K562 (cell line): Measurements from ENCODE around the gene FBLIM1. TPM values are rescaled to one million over a fixed set of nuclear protein-coding genes. Genes with fewer than 3 reads are reported as not detected.

ENCODE experiments used
- EHMT2 ChIP-seq: fragments of 450-650 bp; IDR thresholded peaks from 2 replicates; pipeline ENCODE4 v1.6.1; 2018; ENCODE audit warnings: antibody characterized with exemption
- GABPB2 ChIP-seq: fragments of 250-450 bp; sonication (Bioruptor Pico); conservative IDR thresholded peaks from 2 replicates; pipeline ENCODE4 v1.5.1; 2021; ENCODE audit warnings: mild to moderate bottlenecking
- HDAC6 ChIP-seq: IDR thresholded peaks from 2 replicates; pipeline ENCODE4 v1.6.1; 2012; ENCODE audit warnings: low read depth, mild to moderate bottlenecking, control low read depth, inconsistent platforms, low read length, moderate library complexity
- KDM5B ChIP-seq: fragments of 200-600 bp; sonication (generic); IDR thresholded peaks from 2 replicates; pipeline ENCODE4 v1.6.1; 2012; ENCODE audit warnings: low read depth, mild to moderate bottlenecking, moderate library complexity, low read length, control low read depth, inconsistent platforms; ENCODE audit not compliant: insufficient replicate concordance
- KLF1 ChIP-seq: fragments of 450-650 bp; IDR thresholded peaks from 2 replicates; pipeline ENCODE4 v1.6.1; 2016; ENCODE audit warnings: missing genetic modification characterization, missing compliant biosample characterization
- NCOA4 ChIP-seq: fragments of 450-650 bp; IDR thresholded peaks from 2 replicates; pipeline ENCODE4 v1.6.1; 2018; ENCODE audit warnings: mild to moderate bottlenecking; ENCODE audit not compliant: partially characterized antibody
- NFXL1 ChIP-seq: fragments of 450-650 bp; formaldehyde crosslinking; IDR thresholded peaks from 2 replicates; pipeline ENCODE4 v1.4.0; 2021; ENCODE audit warnings: mild to moderate bottlenecking
- PCBP2 ChIP-seq: fragments of 200-400 bp; formaldehyde crosslinking; IDR thresholded peaks from 2 replicates; pipeline ENCODE4 v1.6.1; 2018; ENCODE audit warnings: low read length, low read depth, mild to moderate bottlenecking, moderate library complexity; ENCODE audit not compliant: poor library complexity, severe bottlenecking
- SMAD4 ChIP-seq: fragments of 250-450 bp; sonication (Bioruptor Pico); conservative IDR thresholded peaks from 2 replicates; pipeline ENCODE4 v1.8.0; 2021; ENCODE audit warnings: inconsistent platforms, mild to moderate bottlenecking, moderate library complexity
- YY1 ChIP-seq, 3 experiments: IDR thresholded peaks; 2 replicates each; pipeline ENCODE4 v1.6.1; 2011; ENCODE audit warnings: low read length in 2 of 3, mild to moderate bottlenecking in 2 of 3, moderate library complexity in 2 of 3, borderline replicate concordance in 1 of 3, control low read depth in 1 of 3, low read depth in 1 of 3; ENCODE audit not compliant: insufficient read depth in 3 of 3, insufficient replicate concordance in 2 of 3, control insufficient read depth in 1 of 3, insufficient read length in 1 of 3; ENCODE audit errors: extremely low read depth in 1 of 3
- ZKSCAN1 ChIP-seq: fragments of 150-350 bp; IDR thresholded peaks from 2 replicates; pipeline ENCODE4 v1.6.1; 2016; ENCODE audit warnings: low read depth, low read length
- ZNF184 ChIP-seq: sonication (generic); formaldehyde crosslinking; IDR thresholded peaks from 2 replicates; pipeline ENCODE4 v1.5.0; 2020; ENCODE audit warnings: missing genetic modification reagents
- ZNF217 ChIP-seq: sonication (generic); formaldehyde crosslinking; IDR thresholded peaks from 2 replicates; pipeline ENCODE4 v1.8.0; 2022; ENCODE audit warnings: mild to moderate bottlenecking, missing genetic modification reagents
- ZNF263 ChIP-seq: sonication (generic); formaldehyde crosslinking; IDR thresholded peaks from 2 replicates; pipeline ENCODE4 v1.8.0; 2022; ENCODE audit warnings: mild to moderate bottlenecking, missing genetic modification reagents, borderline replicate concordance
- ZNF586 ChIP-seq: fragments of 450-650 bp; formaldehyde crosslinking; conservative IDR thresholded peaks from 2 replicates; pipeline ENCODE4 v1.4.0; 2020; ENCODE audit warnings: mild to moderate bottlenecking, moderate library complexity
- ZNF695 ChIP-seq: fragments of 450-650 bp; formaldehyde crosslinking; IDR thresholded peaks from 2 replicates; pipeline ENCODE4 v1.4.0; 2020; ENCODE audit warnings: mild to moderate bottlenecking, moderate library complexity
- ZNF717 ChIP-seq: fragments of 250-450 bp; sonication (Bioruptor Pico); IDR thresholded peaks from 2 replicates; pipeline ENCODE4 v1.5.0; 2021
- polyA plus RNA-seq, 8 experiments: library from polyadenylated mRNA; depleted of rRNA in 4 of 8; stranded (reverse) in 5 of 8; unstranded in 3 of 8; fragments of >200 nt; fragmentation: Nextera tagmentation in 2 of 8; fragmentation: Illumina TruSeq in 1 of 8; extraction: Ambion mirVana in 2 of 8; extraction: Trizol in 1 of 8; gene quantifications; 2 replicates each; pipeline versions ENCODE4 v1.2.1 to v1.2.3, GENCODE V29; 2011 to 2014; ENCODE audit warnings: inconsistent platforms in 1 of 8, missing spikeins in 1 of 8
- total RNA-seq, 7 experiments: library from RNA; depleted of rRNA in 6 of 7; stranded (reverse); fragments of >200 nt in 6 of 7; fragmentation: Illumina TruSeq in 2 of 7; extraction: Trizol in 2 of 7; gene quantifications; 2 replicates each; pipeline versions ENCODE4 v1.2.1 to v1.2.3, GENCODE V29; 2011 to 2021; ENCODE audit warnings: low replicate concordance in 1 of 7
- TF ChIP-seq, protein P1 (sequence below): fragments of 450-650 bp; IDR thresholded peaks from 2 replicates; pipeline ENCODE4 v1.6.1; 2017; ENCODE audit warnings: mild to moderate bottlenecking, moderate library complexity
- TF ChIP-seq, protein P2 (sequence below): sonication (generic); formaldehyde crosslinking; IDR thresholded peaks from 2 replicates; pipeline ENCODE4 v1.8.0; 2022; ENCODE audit warnings: missing genetic modification reagents, mild to moderate bottlenecking, borderline replicate concordance
- TF ChIP-seq, protein P3 (sequence below): sonication (generic); formaldehyde crosslinking; IDR thresholded peaks from 2 replicates; pipeline ENCODE4 v1.4.0; 2020; ENCODE audit warnings: mild to moderate bottlenecking, missing genetic modification reagents

FBLIM1 gene
- total and polyA plus RNA-seq, 9 of the 15 experiments (the other 6 are each of a cell fraction or from before 2014, with no cell fraction given), result 0.14 to 0.24 TPM; not detected in 7

DNA sequence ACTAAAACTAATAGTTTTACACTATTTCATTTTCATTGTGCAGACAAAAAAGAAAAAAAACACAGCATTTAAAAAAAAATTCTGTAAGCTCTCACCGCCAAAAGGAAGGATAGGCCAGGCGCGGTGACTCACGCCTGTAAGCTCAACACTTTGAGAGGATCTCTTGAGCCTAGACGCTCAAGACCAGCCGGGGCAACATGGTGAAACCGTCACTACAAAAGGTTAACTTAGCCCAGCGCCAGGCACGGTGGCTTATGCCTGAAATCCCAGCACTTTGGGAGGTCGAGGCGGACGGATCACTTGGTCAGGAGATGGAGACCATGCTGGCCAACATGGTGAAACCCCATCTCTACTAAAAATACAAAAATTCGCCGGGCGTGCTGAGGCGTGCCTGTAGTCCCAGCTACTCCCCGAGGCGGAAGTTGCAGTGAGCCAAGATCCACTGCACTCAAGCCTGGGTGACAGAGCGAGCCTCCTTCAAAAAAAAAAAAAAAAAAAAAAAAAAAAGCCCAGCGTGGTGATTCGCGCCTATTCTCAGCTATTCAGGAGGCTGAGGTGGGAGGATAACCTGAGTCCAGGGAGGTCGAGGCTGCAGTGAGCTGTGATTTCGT lies 74.6 kb downstream of the FBLIM1 start (continued):
- TF ChIP-seq KLF1 (tag) (no peak), KDM5B (peak; percentile 74), ZNF717 (CRISPR knock-in tag) (no peak), EHMT2 (peak; percentile 33; the same call in 1 of the 2 replicates), ZNF586 (CRISPR knock-in tag) (no peak), ZNF263 (CRISPR knock-in tag) (no peak; the same call in 1 of the 2 replicates), ZNF184 (CRISPR knock-in tag) (no peak), ZKSCAN1 (peak; percentile 52; the same call in 1 of the 2 replicates), ZNF217 (CRISPR knock-in tag) (no peak), PCBP2 (no peak), NCOA4 (no peak), SMAD4 (CRISPR knock-in tag) (peak; percentile 47), YY1 (IDR thresholded peaks at IDR 0.05; ENCODE audit: borderline replicate concordance in 1 of 3, control insufficient read depth in 1 of 3, extremely low read depth in 1 of 3, insufficient read depth in 3 of 3, insufficient read length in 1 of 3, insufficient replicate concordance in 2 of 3, low read depth in 1 of 3, low read length in 2 of 3) (peak in 1 of 3 experiments; percentile 63), GABPB2 (CRISPR knock-in tag) (no peak), HDAC6 (no peak), NFXL1 (CRISPR knock-in tag) (no peak), ZNF695 (CRISPR knock-in tag) (no peak)
- TF ChIP-seq, protein P1, sequence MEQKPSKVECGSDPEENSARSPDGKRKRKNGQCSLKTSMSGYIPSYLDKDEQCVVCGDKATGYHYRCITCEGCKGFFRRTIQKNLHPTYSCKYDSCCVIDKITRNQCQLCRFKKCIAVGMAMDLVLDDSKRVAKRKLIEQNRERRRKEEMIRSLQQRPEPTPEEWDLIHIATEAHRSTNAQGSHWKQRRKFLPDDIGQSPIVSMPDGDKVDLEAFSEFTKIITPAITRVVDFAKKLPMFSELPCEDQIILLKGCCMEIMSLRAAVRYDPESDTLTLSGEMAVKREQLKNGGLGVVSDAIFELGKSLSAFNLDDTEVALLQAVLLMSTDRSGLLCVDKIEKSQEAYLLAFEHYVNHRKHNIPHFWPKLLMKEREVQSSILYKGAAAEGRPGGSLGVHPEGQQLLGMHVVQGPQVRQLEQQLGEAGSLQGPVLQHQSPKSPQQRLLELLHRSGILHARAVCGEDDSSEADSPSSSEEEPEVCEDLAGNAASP, result no peak
- TF ChIP-seq, protein P2, sequence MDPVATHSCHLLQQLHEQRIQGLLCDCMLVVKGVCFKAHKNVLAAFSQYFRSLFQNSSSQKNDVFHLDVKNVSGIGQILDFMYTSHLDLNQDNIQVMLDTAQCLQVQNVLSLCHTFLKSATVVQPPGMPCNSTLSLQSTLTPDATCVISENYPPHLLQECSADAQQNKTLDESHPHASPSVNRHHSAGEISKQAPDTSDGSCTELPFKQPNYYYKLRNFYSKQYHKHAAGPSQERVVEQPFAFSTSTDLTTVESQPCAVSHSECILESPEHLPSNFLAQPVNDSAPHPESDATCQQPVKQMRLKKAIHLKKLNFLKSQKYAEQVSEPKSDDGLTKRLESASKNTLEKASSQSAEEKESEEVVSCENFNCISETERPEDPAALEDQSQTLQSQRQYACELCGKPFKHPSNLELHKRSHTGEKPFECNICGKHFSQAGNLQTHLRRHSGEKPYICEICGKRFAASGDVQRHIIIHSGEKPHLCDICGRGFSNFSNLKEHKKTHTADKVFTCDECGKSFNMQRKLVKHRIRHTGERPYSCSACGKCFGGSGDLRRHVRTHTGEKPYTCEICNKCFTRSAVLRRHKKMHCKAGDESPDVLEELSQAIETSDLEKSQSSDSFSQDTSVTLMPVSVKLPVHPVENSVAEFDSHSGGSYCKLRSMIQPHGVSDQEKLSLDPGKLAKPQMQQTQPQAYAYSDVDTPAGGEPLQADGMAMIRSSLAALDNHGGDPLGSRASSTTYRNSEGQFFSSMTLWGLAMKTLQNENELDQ (CRISPR knock-in tag), result no peak
- TF ChIP-seq, protein P3, sequence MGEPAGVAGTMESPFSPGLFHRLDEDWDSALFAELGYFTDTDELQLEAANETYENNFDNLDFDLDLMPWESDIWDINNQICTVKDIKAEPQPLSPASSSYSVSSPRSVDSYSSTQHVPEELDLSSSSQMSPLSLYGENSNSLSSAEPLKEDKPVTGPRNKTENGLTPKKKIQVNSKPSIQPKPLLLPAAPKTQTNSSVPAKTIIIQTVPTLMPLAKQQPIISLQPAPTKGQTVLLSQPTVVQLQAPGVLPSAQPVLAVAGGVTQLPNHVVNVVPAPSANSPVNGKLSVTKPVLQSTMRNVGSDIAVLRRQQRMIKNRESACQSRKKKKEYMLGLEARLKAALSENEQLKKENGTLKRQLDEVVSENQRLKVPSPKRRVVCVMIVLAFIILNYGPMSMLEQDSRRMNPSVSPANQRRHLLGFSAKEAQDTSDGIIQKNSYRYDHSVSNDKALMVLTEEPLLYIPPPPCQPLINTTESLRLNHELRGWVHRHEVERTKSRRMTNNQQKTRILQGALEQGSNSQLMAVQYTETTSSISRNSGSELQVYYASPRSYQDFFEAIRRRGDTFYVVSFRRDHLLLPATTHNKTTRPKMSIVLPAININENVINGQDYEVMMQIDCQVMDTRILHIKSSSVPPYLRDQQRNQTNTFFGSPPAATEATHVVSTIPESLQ (CRISPR knock-in tag), result 0 out of 2 replicates have a peak, but pooled peaks have one; percentile 72
